ENCODE data around the gene SCN4B. TPM values are rescaled to one million over a fixed set of nuclear protein-coding genes. Genes with fewer than 3 reads are reported as not detected.
A peak's percentile ranks its signal among the peaks of the same experiment; 100 is the strongest.
"Not testable (repeated sequence)": the region's sequence is repeated elsewhere in the genome, so short reads cannot be mapped to it uniquely, and the experiment has no call there.

Gene SCN4B
- total RNA-seq, 2 donors from 2014 or later, result 0.46 to 0.53 TPM

GRCh38 chr11:118184784-118185579 lies 32.4 kb upstream of the SCN4B start:
- Mint-ChIP-seq H3K4me1 (ENCODE audit: low read depth) (peaks cover 13% of the 10 kb centered on the region), H3K9me3 (no peaks in the 10 kb centered on the region), H3K27ac (no peak overlapping the region), H3K27me3 (ENCODE audit: low read depth) (peaks cover 36% of the 10 kb centered on the region), H3K4me3 (no peak overlapping the region), H3K36me3 (ENCODE audit: insufficient read depth in 2 of 2) (no peaks in the 10 kb centered on the region)
- DNase-seq, result no peak
- ATAC-seq (replicated peaks in 1 of 2), result no peak

GRCh38 chr11:118183691-118184090 lies 31.1 kb upstream of the SCN4B start:
- H3K4me1 Mint-ChIP-seq (ENCODE audit: low read depth), result peaks cover 18% of the 10 kb centered on the region
- ATAC-seq (replicated peaks in 1 of 2); H3K4me3 Mint-ChIP-seq; DNase-seq; H3K9me3 Mint-ChIP-seq; H3K27ac Mint-ChIP-seq; H3K36me3 Mint-ChIP-seq (ENCODE audit: insufficient read depth in 2 of 2): not testable (repeated sequence)
- H3K27me3 Mint-ChIP-seq (ENCODE audit: low read depth), result peaks cover 29% of the 10 kb centered on the region

GRCh38 chr11:118180300-118180703 lies 27.7 kb upstream of the SCN4B start:
- Mint-ChIP-seq H3K9me3 (no peaks in the 10 kb centered on the region), H3K4me3 (no peak overlapping the region), H3K27ac (no peak overlapping the region), H3K4me1 (ENCODE audit: low read depth) (peaks cover 18% of the 10 kb centered on the region), H3K36me3 (ENCODE audit: insufficient read depth in 2 of 2) (no peaks in the 10 kb centered on the region), H3K27me3 (ENCODE audit: low read depth) (peaks cover 24% of the 10 kb centered on the region)
- ATAC-seq (replicated peaks in 1 of 2) (peak; percentile 32 to 61), DNase-seq (peak in 1 of 2 donors; percentile 44)

- H3K4me3 Mint-ChIP-seq, result no peak overlapping the region
- no peak for DNase-seq
- no peaks in the 10 kb centered on the region for H3K36me3 Mint-ChIP-seq (ENCODE audit: insufficient read depth in 2 of 2)
- H3K9me3 Mint-ChIP-seq, result no peaks in the 10 kb centered on the region
- no peak overlapping the region for H3K27ac Mint-ChIP-seq
- ATAC-seq (replicated peaks in 1 of 2), result no peak
- H3K4me1 Mint-ChIP-seq (ENCODE audit: low read depth), result peaks cover 18% of the 10 kb centered on the region
- H3K27me3 Mint-ChIP-seq (ENCODE audit: low read depth), result peaks cover 29% of the 10 kb centered on the region
These were observed 24.1 kb upstream of the SCN4B start for GRCh38 chr11:118176778-118177134.

GRCh38 chr11:118175993-118176777 lies 23.6 kb upstream of the SCN4B start, which contains the start of gene SCN2B:
SCN2B (minus strand) TSS chr11:118176639; CDS start chr11:118176431, 208 bp downstream.
- H3K4me3 Mint-ChIP-seq, result no peak within 1 kb of the TSS
- no peaks in the 10 kb centered on the region for H3K36me3 Mint-ChIP-seq (ENCODE audit: insufficient read depth in 2 of 2)
- peaks cover 18% of the 10 kb centered on the region for H3K4me1 Mint-ChIP-seq (ENCODE audit: low read depth)
- H3K27me3 Mint-ChIP-seq (ENCODE audit: low read depth), result peaks cover 28% of the 10 kb centered on the region
- H3K27ac Mint-ChIP-seq, result no peak within 1 kb of the TSS
- no peaks in the 10 kb centered on the region for H3K9me3 Mint-ChIP-seq
- ATAC-seq (replicated peaks in 1 of 2) (no peak), DNase-seq (no peak)

GRCh38 chr11:118175031-118175992 lies 22.7 kb upstream of the SCN4B start:
- Mint-ChIP-seq H3K36me3 (ENCODE audit: insufficient read depth in 2 of 2) (no peaks in the 10 kb centered on the region), H3K4me3 (no peak overlapping the region), H3K4me1 (ENCODE audit: low read depth) (peaks cover 13% of the 10 kb centered on the region), H3K9me3 (no peaks in the 10 kb centered on the region), H3K27ac (no peak overlapping the region), H3K27me3 (ENCODE audit: low read depth) (peaks cover 28% of the 10 kb centered on the region)
- ATAC-seq (replicated peaks in 1 of 2) (no peak), DNase-seq (no peak)

GRCh38 chr11:118174006-118174567 lies 21.5 kb upstream of the SCN4B start:
- no peak for DNase-seq

GRCh38 chr11:118172356-118172755 lies 19.7 kb upstream of the SCN4B start:
- Mint-ChIP-seq H3K9me3 (no peaks in the 10 kb centered on the region), H3K4me3 (no peak overlapping the region), H3K27me3 (ENCODE audit: low read depth) (peaks cover 28% of the 10 kb centered on the region), H3K36me3 (ENCODE audit: insufficient read depth in 2 of 2) (no peaks in the 10 kb centered on the region), H3K27ac (no peak overlapping the region), H3K4me1 (ENCODE audit: low read depth) (peaks cover 7% of the 10 kb centered on the region)
- ATAC-seq (replicated peaks in 1 of 2) (no peak), DNase-seq (no peak)

More at GRCh38 chr11:118174006-118174567, 21.5 kb upstream of the SCN4B start:
- Mint-ChIP-seq H3K27ac (no peak overlapping the region), H3K27me3 (ENCODE audit: low read depth) (peaks cover 28% of the 10 kb centered on the region), H3K36me3 (ENCODE audit: insufficient read depth in 2 of 2) (no peaks in the 10 kb centered on the region), H3K9me3 (no peaks in the 10 kb centered on the region), H3K4me3 (no peak overlapping the region), H3K4me1 (ENCODE audit: low read depth) (peaks cover 7% of the 10 kb centered on the region)
- no peak for ATAC-seq (replicated peaks in 1 of 2)

GRCh38 chr11:118171269-118172062 lies 18.8 kb upstream of the SCN4B start:
- Mint-ChIP-seq H3K27me3 (ENCODE audit: low read depth) (peaks cover 28% of the 10 kb centered on the region), H3K27ac (no peak overlapping the region), H3K4me1 (ENCODE audit: low read depth) (peaks cover 7% of the 10 kb centered on the region), H3K4me3 (no peak overlapping the region), H3K36me3 (ENCODE audit: insufficient read depth in 2 of 2) (no peaks in the 10 kb centered on the region), H3K9me3 (no peaks in the 10 kb centered on the region)
- ATAC-seq (replicated peaks in 1 of 2), result peak; percentile 90
- DNase-seq, result peak; percentile 77 to 79

GRCh38 chr11:118170882-118171268 lies 18.3 kb upstream of the SCN4B start:
- Mint-ChIP-seq H3K4me3 (no peak overlapping the region), H3K27ac (no peak overlapping the region), H3K4me1 (ENCODE audit: low read depth) (peaks cover 5% of the 10 kb centered on the region), H3K27me3 (ENCODE audit: low read depth) (peaks cover 23% of the 10 kb centered on the region), H3K36me3 (ENCODE audit: insufficient read depth in 2 of 2) (no peaks in the 10 kb centered on the region), H3K9me3 (no peaks in the 10 kb centered on the region)
- no peak for ATAC-seq (replicated peaks in 1 of 2)
- DNase-seq, result no peak

- no peak overlapping the region for H3K27ac Mint-ChIP-seq
- H3K36me3 Mint-ChIP-seq (ENCODE audit: insufficient read depth in 2 of 2), result no peaks in the 10 kb centered on the region
- DNase-seq, result no peak
- no peak overlapping the region for H3K4me3 Mint-ChIP-seq
- H3K4me1 Mint-ChIP-seq (ENCODE audit: low read depth), result no peaks in the 10 kb centered on the region
- no peak for ATAC-seq (replicated peaks in 1 of 2)
- H3K9me3 Mint-ChIP-seq, result no peaks in the 10 kb centered on the region
- H3K27me3 Mint-ChIP-seq (ENCODE audit: low read depth), result peaks cover 17% of the 10 kb centered on the region
These were observed 17.6 kb upstream of the SCN4B start for GRCh38 chr11:118170231-118170630.

Measured in activated T-cell treated with anti-CD3 and anti-CD28 coated beads, Interleukin-2, amount 50 U/mL, for 72 hours (primary cell).